GM12891 (cell line): Measurements from ENCODE around the gene C17orf67.

ENCODE experiments used
- POLR2A ChIP-seq: IDR thresholded peaks from 2 replicates; pipeline ENCODE4 v1.6.1; 2011; ENCODE audit warnings: low read depth, low read length, control low read depth
- POLR2AphosphoS5 ChIP-seq: IDR thresholded peaks from 2 replicates; pipeline ENCODE4 v1.6.1; 2011; ENCODE audit warnings: low read depth, low read length, control low read depth
- POU2F2 ChIP-seq: IDR thresholded peaks from 2 replicates; pipeline ENCODE4 v1.6.1; 2011; ENCODE audit warnings: low read depth, mild to moderate bottlenecking, control low read depth, low read length, moderate library complexity

DNA sequence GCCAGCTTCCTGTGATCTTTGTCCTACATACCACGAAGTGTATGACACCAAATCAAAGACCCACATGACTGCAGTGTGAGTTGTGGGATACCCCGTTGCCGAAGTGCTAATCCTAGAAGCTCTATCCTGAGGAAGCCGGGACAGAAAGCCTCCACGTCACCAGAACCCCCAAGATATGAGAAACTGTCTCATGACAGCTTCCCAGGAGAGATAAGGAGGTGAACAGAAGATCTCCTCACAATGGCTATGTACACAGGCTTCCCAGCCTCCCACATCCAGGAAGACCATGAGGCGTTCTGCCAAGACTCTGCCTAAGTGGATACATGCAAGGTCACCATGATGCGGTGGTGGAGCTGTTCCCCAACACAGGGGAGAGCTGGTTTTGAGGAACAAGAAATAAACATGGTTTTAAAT lies 43.1 kb upstream of the C17orf67 start:
- TF ChIP-seq POU2F2 (no peak), POLR2AphosphoS5 (no peak), POLR2A (no peak)
